Central memory CD8-positive, alpha-beta T cell (primary cell): ENCODE measurements around the gene LRRC32.

Source experiments
- ATAC-seq: fragments of 150-1000 bp; cut with Tn5 transposase; replicated peaks from 2 replicates; pipeline ENCODE4 v1.10.0; 2022; ENCODE audit warnings: mild to moderate bottlenecking, moderate FRiP score, moderate number of reproducible peaks; ENCODE audit not compliant: poor library complexity, severe bottlenecking; ENCODE audit errors: extremely low read depth
- DNase-seq, 2 donors: peaks; one replicate each; pipeline ENCODE4 v3.0.0; 2021; ENCODE audit warnings: low spot score in 2 of 2
- H3K27ac Mint-ChIP-seq: one replicate; pipeline ENCODE4 v1.8.0; 2022; ENCODE audit warnings: low read depth, mild to moderate bottlenecking, moderate library complexity, mixed read lengths
- H3K27me3 Mint-ChIP-seq: one replicate; pipeline ENCODE4 v1.8.0; 2022; ENCODE audit warnings: mixed read lengths
- H3K36me3 Mint-ChIP-seq: one replicate; pipeline ENCODE4 v1.8.0; 2022; ENCODE audit warnings: mild to moderate bottlenecking, moderate library complexity, mixed read lengths; ENCODE audit not compliant: insufficient read depth
- H3K4me1 Mint-ChIP-seq: one replicate; pipeline ENCODE4 v1.8.0; 2022; ENCODE audit warnings: mixed read lengths
- H3K4me3 Mint-ChIP-seq: one replicate; pipeline ENCODE4 v1.8.0; 2022; ENCODE audit warnings: mild to moderate bottlenecking, moderate library complexity, mixed read lengths
- H3K9me3 Mint-ChIP-seq: one replicate; pipeline ENCODE4 v1.8.0; 2022; ENCODE audit warnings: mixed read lengths

Gene LRRC32

DNA sequence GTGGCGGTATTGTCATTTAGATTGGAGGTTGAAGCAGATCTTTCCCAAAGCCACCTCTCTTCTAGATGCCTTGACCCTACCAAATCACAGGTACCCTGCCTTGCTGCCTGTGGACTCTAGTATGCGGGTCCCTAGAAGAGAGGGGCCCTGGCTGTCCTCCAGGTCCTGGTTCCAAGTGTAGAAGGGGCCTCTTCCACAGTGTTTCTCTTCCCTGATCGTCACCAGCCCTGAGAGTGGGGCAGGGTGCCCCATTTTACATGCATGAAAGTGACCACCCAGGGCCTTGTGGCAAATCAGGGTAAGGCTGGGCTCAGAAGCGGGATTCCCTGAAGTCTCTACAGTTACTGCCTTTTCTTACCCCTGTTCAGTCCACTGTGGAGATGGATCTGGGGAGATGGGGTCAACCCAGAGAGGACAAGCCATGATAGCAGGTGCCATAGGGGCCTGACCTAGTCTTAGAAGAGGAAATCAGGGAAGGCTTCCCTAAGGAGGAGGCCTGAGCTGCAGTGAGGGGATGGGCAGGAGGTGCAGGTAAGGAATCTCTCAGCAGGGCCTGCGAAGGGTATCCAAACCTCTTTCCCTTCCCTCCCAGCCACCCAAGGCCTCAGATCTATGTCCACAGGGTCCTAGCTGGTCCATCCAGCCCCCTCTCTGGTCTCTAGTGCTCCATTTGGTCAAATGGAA, 1.2 kb upstream of the LRRC32 start:
- Mint-ChIP-seq H3K4me1 (peaks cover 27% of the 10 kb centered on the region), H3K27me3 (peaks cover 16% of the 10 kb centered on the region), H3K27ac (peak overlapping the region; percentile 38), H3K36me3 (no peaks in the 10 kb centered on the region), H3K4me3 (peak overlapping the region; percentile 56), H3K9me3 (no peaks in the 10 kb centered on the region)
- ATAC-seq = no peak
- no peak for DNase-seq

DNA sequence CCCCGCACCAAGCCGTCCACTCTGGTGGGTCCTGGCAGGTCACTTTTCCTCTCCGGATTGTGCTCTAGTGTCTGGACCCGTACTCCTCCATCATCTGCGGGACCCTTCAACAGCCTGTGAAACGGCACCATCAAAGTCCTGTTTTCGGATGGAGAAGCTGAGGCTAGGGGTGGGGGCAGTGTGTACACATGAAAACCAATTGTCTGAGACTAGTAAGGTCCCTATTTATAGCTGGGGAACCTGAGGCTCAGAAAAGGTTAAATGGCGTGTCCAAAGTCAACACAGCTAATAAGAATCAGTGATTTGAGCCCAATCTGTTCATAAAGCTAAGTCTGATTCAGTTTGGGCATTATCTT, 668 bp upstream of the LRRC32 start:
- DNase-seq (no peak), ATAC-seq (no peak)
- no peak overlapping the region for H3K27ac Mint-ChIP-seq
- peaks cover 16% of the 10 kb centered on the region for H3K27me3 Mint-ChIP-seq
- no peaks in the 10 kb centered on the region for H3K9me3 Mint-ChIP-seq
- no peaks in the 10 kb centered on the region for H3K36me3 Mint-ChIP-seq
- peak overlapping the region; percentile 56 for H3K4me3 Mint-ChIP-seq
- peaks cover 27% of the 10 kb centered on the region for H3K4me1 Mint-ChIP-seq

DNA sequence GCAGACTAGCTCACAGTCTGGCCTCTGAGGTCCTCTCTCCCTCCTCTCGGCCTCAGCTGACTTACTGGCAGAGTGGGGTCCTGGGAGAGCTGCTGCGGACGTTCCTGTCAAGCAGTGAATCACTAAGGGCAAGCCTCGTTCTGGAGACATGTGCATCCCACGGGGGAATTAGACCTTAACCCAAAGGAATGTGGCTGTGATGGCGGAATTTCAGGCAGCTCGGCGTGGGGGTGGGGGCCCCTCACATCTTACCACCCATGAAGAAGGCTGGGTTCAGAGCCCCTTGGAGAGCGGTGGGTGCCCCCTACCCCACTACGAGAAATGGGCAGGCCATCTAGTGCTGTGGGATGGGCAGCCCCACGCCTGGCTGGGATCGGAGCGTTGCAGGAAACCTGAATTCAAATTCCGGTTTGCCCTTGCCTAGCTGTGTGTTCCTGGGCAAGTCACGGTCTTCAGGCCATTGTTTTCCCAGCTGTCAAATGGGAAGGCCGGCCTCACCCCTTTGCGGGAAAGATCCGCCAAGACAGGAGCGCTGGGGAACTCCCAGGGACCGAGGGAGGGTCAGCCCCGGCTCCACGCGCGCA, 554 bp downstream of the LRRC32 start:
- DNase-seq = no peak
- H3K4me3 Mint-ChIP-seq = peak overlapping the region; percentile 74
- H3K27ac Mint-ChIP-seq = no peak overlapping the region
- ATAC-seq = no peak
- peaks cover 37% of the 10 kb centered on the region for H3K4me1 Mint-ChIP-seq
- H3K9me3 Mint-ChIP-seq = no peaks in the 10 kb centered on the region
- H3K27me3 Mint-ChIP-seq = peaks cover 16% of the 10 kb centered on the region
- no peaks in the 10 kb centered on the region for H3K36me3 Mint-ChIP-seq

DNA sequence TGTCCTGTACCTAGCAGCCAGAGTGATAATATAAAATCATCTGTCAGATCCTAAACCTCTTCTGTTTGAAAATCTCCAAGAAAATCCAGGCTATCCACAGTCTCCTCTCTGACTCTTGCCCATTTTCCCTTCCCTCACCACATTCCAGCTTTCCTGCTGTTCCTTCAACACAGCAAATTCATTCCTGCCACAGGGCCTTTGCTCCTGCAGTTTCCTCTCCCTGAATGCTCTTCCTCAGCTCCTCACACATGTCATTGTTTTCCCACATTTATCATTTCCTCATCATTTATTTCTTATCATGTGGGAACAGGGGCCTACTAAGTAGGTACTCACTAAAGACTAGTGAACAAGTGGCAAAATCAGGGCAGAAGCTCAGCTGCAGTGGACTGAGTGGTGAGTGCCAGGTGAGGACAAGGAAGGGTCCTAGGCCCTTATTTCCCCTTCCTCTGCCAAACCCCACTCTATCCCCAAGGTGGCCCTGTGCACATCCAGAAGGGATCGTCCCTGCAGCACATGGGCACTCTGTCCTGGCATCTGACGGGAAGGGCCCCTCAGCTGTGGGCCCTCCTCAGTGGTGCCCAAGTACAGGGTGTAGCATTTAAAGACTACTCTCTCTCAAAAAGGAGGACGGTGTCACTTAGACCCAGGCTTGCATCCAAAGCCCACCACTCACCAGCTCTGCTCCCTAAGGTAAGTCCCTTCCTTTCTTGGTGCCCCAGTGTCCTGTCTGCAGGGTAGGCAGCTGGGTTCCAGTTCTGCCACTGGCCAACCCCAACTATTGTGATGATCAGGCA, 2.0 kb downstream of the LRRC32 start:
- H3K9me3 Mint-ChIP-seq = no peaks in the 10 kb centered on the region
- no peak overlapping the region for H3K27ac Mint-ChIP-seq

DNA sequence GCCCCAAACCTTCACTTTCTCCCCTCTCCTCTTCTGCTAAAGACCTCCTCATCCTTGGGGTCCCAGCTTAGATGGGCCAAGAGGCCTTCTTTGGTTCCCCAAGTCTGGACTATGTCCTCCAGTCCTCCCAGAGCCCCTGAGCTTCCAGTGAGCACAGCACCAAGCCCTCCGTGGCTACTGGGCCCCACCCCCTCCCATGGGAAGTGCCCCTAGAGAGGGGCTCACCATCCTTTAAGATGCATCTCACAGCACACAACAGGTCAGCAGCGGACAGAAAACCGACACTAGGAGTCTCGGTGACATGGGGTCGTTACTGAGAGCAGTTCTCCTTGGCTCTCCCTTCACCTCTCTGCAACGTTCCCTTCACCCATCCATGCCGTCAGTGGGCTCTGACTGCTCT, 2.7 kb downstream of the LRRC32 start:
- DNase-seq (no peak), ATAC-seq (no peak)
- Mint-ChIP-seq H3K9me3 (no peaks in the 10 kb centered on the region), H3K4me3 (no peak overlapping the region), H3K27ac (no peak overlapping the region), H3K36me3 (peaks cover 4% of the 10 kb centered on the region), H3K4me1 (peaks cover 40% of the 10 kb centered on the region), H3K27me3 (peaks cover 16% of the 10 kb centered on the region)

More for the DNA sequence above, 2.0 kb downstream of the LRRC32 start:
- Mint-ChIP-seq H3K4me1 (peaks cover 44% of the 10 kb centered on the region), H3K27me3 (peaks cover 16% of the 10 kb centered on the region), H3K4me3 (peak overlapping the region; percentile 74), H3K36me3 (peaks cover 4% of the 10 kb centered on the region)
- no peak for DNase-seq
- no peak for ATAC-seq

DNA sequence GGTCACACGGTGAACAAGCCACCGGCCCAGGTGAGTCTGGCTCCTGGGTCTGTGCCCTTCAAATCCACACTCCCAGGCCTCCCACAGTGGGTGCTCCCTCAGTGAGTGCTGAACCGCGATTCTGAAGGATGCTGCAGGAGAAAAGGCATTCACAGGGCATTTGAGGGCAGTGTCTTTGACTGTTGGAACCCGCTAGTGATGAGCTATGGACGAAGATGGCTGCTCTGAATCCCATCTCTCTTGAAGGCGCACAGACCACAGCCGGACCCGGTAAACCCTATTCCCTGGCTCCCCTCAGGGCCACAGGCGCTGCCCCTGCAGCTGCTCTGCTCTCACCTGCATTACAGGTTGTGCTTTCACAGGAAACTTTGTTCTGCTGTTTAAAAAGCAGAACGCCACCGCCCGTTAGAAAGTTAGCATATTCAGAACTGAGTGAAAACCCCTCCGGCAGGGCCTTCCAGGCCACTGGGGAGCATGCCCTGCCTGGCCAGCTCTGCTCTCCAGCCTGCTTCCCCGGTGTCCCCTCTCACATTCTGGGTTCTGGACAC, 3.2 kb downstream of the LRRC32 start:
- peaks cover 35% of the 10 kb centered on the region for H3K4me1 Mint-ChIP-seq
- no peak overlapping the region for H3K27ac Mint-ChIP-seq
- H3K9me3 Mint-ChIP-seq = no peaks in the 10 kb centered on the region
- no peak for DNase-seq
- no peak overlapping the region for H3K4me3 Mint-ChIP-seq
- H3K36me3 Mint-ChIP-seq = peaks cover 4% of the 10 kb centered on the region
- no peak for ATAC-seq
- H3K27me3 Mint-ChIP-seq = peaks cover 16% of the 10 kb centered on the region

DNA sequence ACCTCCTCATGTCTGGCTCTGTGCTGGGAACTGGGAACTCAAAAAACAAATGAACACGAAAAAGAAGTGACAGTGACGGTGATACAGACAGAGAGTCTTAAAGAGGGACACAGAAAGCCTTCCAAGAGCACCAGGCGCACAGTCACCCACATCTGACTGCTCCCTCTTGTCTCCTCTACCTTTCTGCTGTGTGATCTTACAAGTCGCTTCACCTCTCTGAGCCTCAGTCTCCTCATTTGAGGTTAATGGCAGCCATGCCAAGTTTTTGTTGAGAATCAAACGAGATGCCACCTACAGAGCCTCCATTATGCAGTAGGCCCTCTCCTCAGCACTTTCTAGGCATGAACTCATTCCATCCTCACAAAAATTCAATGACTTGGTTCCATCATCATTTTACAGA, 3.7 kb downstream of the LRRC32 start:
- Mint-ChIP-seq H3K9me3 (no peaks in the 10 kb centered on the region), H3K4me3 (no peak overlapping the region)

DNA sequence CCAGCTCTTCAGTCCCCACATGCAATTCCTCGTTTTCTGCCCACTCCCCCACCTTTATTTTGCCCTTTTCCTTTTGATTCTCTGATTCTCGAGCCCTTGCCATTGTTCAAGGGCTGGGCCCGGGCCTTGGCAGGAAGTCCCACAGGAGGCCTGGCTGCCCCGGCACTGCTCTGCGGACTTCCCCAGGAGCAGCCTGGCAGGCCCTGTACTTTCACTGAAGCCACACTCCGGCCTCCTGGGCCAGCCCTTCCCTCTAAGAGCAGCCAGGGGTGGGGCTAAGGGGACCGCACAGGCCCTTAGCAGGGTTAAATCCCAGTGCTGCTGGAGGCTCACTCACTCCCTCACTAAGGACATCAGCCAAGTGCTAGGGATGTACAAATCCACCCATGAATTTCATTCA, 4.1 kb downstream of the LRRC32 start:
- Mint-ChIP-seq H3K4me1 (peaks cover 26% of the 10 kb centered on the region), H3K27me3 (peaks cover 16% of the 10 kb centered on the region), H3K9me3 (no peaks in the 10 kb centered on the region), H3K4me3 (no peak overlapping the region), H3K27ac (no peak overlapping the region), H3K36me3 (peaks cover 4% of the 10 kb centered on the region)
- DNase-seq (no peak), ATAC-seq (no peak)

More for the DNA sequence above, 3.7 kb downstream of the LRRC32 start:
- Mint-ChIP-seq H3K36me3 (peaks cover 4% of the 10 kb centered on the region), H3K27ac (no peak overlapping the region), H3K4me1 (peaks cover 30% of the 10 kb centered on the region), H3K27me3 (peaks cover 16% of the 10 kb centered on the region)
- DNase-seq (no peak), ATAC-seq (no peak)

DNA sequence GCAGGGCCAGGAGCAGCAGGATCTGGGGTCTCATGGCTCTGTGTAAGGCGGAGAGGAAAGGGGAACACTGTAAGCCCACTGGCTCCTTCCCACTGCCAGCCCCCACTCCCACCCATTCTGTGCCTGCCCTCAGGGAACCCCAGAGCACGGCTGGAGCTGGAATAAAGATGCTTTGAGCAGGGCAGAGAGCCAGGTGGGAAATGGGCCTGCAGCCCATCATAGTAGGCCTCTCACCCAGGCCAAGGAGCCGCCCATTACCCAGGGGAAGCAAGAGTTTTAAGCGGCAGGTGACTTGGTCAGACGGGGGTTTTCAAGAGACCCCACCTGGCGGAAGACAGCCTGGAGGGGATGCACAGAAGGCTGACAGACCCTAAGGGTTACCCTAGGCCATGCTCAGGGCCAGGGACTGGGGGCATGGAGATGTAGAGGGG, 4.6 kb downstream of the LRRC32 start:
- peaks cover 24% of the 10 kb centered on the region for H3K4me1 Mint-ChIP-seq
- H3K27ac Mint-ChIP-seq = peak overlapping the region; percentile 85
- DNase-seq (no peak), ATAC-seq (no peak)
- peaks cover 7% of the 10 kb centered on the region for H3K36me3 Mint-ChIP-seq
- no peak overlapping the region for H3K4me3 Mint-ChIP-seq
- no peaks in the 10 kb centered on the region for H3K9me3 Mint-ChIP-seq
- peaks cover 16% of the 10 kb centered on the region for H3K27me3 Mint-ChIP-seq

DNA sequence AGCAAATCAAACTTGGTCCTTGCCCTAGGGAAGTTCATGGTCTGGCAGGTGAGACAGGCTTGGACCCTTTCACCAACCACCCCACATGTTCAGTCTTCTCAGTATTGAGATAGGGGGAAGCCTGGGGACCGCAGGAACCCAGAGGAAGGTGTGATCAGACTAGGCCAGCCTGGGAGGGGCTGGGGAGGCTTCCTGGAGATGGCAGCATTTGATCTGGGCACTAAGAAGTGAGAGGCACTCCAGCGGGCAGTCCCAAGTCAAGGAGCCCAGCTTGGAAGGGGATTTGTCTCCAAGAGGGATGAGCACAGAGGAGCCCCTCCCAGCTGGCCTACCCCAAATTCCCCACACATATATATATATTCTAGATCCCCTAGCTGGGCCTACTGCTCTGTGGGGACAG, 5.4 kb downstream of the LRRC32 start:
- no peaks in the 10 kb centered on the region for H3K9me3 Mint-ChIP-seq
- ATAC-seq = no peak

DNA sequence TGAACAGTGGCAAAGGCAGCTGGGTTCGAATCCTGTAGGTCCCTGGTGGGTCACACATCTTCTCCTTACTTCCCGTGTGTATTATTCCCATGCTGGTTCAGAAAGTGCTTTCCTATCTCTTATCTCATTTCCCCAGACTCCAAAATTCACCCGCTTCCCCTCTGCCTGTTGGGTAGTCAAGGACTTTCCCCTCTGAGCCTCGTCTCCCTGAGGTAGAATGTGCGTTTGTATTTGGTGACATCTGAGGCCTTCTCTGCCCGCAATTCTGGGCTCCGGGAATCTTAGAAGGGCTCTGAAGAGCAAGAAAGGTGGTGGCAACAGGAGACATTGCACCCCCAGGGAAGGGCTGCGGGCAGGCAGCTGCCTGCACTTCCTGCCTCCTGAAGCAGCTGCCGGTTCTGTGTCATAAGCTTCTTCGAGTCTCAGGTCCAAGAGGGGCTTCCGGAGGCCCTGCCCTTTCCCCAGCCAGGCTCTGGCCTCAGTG, 5.9 kb downstream of the LRRC32 start:
- peak overlapping the region; percentile 85 for H3K27ac Mint-ChIP-seq
- peaks cover 19% of the 10 kb centered on the region for H3K4me1 Mint-ChIP-seq
- peaks cover 7% of the 10 kb centered on the region for H3K36me3 Mint-ChIP-seq
- ATAC-seq (peak; percentile 71), DNase-seq (no peak)
- H3K27me3 Mint-ChIP-seq = peaks cover 12% of the 10 kb centered on the region
- H3K9me3 Mint-ChIP-seq = no peaks in the 10 kb centered on the region
- peak overlapping the region; percentile 16 for H3K4me3 Mint-ChIP-seq

More for the DNA sequence above, 5.4 kb downstream of the LRRC32 start:
- no peak for DNase-seq
- Mint-ChIP-seq H3K27ac (peak overlapping the region; percentile 85), H3K4me1 (peaks cover 24% of the 10 kb centered on the region), H3K36me3 (peaks cover 7% of the 10 kb centered on the region), H3K27me3 (peaks cover 16% of the 10 kb centered on the region), H3K4me3 (peak overlapping the region; percentile 16)

DNA sequence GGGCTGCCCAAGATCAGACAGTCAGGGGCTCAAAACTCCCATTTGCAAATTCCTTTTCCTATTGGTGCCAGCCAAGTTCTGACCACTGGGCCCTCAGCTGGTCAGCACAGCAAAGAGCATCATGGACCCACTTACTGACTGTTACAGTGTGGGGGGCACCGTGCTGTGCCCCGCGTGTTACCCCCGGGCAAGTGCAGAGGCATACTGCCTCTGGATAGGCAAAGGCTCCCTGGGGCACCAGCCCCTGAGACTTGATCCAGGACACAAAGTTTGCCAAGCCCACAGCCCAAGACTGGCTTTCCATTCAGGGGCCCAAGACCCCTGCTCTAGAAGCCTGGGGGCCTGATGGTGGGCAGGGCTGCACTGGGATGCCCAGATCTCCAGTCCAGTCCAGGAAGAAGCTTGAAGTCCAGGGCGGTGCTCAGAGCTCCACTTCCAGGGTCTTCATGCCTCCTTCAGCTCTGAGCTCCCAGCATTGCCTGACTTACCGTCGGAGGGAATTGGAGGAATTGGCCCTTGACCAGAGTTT, 6.6 kb downstream of the LRRC32 start:
- peak overlapping the region; percentile 87 for H3K27ac Mint-ChIP-seq
- H3K4me3 Mint-ChIP-seq = no peak overlapping the region
- ATAC-seq (no peak), DNase-seq (no peak)
- H3K27me3 Mint-ChIP-seq = peaks cover 6% of the 10 kb centered on the region
- H3K36me3 Mint-ChIP-seq = peaks cover 7% of the 10 kb centered on the region
- H3K4me1 Mint-ChIP-seq = peaks cover 18% of the 10 kb centered on the region
- no peaks in the 10 kb centered on the region for H3K9me3 Mint-ChIP-seq
